SK-N-SH (cell line): ENCODE data around the gene SMO.

Experiments used
- CTCF ChIP-seq: fragments of 200-600 bp; sonication (generic); IDR thresholded peaks from 2 replicates; pipeline ENCODE4 v1.6.1; 2017; ENCODE audit warnings: antibody characterized with exemption, mild to moderate bottlenecking, moderate library complexity
- GATA2 ChIP-seq: sonication (generic); formaldehyde crosslinking; IDR thresholded peaks from 2 replicates; pipeline ENCODE4 v1.5.0; 2020; ENCODE audit warnings: mild to moderate bottlenecking, missing genetic modification reagents
- MXI1 ChIP-seq: IDR thresholded peaks from 2 replicates; pipeline ENCODE4 v1.6.1; 2012; ENCODE audit warnings: mild to moderate bottlenecking, low read depth, low read length, improper control_type of control experiment
- TEAD4 ChIP-seq: IDR thresholded peaks from 2 replicates; pipeline ENCODE4 v1.4.0; 2012; ENCODE audit warnings: mild to moderate bottlenecking, borderline replicate concordance; ENCODE audit not compliant: insufficient read depth

DNA sequence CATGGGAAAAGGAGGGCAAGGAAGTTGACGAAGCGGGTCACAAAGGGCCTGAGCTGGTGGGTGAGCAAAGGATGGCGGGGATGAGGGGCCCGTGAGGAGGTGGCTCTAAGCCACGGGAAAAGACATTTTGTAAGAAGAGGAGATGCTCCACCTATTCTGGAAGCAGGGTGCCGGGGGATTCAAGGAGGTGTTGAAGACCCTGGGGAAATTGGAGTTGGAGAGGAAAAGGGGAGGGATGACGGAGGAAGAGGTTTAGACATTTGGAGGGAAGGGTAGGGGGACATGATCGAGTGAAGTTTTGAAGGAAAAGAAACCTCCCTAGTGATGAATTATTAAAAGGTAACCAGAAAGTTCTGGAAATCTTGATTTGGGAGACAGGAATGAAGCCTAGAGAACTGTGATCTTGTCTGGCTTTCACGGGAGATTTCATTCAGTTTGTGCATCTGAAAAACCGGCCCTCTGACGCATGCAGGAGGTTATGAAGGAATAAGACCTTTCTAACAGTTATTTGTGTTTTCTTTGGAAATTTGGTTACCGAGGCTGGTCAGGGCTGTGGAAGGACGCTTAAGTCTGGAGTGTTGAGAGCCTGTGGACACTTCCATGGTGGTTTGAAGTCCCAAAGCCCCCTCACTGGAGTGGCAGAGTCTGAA is 1.4 kb downstream of the SMO start:
- TF ChIP-seq TEAD4 (no peak), CTCF (no peak), MXI1 (no peak), GATA2 (CRISPR knock-in tag) (no peak)
